ENCODE measurements around the gene FILIP1L. TPM values are rescaled to one million over a fixed set of nuclear protein-coding genes. Genes with fewer than 3 reads are reported as not detected.

Gene FILIP1L
- total RNA-seq, 1 donor from 2014 or later = 41.5 TPM

DNA sequence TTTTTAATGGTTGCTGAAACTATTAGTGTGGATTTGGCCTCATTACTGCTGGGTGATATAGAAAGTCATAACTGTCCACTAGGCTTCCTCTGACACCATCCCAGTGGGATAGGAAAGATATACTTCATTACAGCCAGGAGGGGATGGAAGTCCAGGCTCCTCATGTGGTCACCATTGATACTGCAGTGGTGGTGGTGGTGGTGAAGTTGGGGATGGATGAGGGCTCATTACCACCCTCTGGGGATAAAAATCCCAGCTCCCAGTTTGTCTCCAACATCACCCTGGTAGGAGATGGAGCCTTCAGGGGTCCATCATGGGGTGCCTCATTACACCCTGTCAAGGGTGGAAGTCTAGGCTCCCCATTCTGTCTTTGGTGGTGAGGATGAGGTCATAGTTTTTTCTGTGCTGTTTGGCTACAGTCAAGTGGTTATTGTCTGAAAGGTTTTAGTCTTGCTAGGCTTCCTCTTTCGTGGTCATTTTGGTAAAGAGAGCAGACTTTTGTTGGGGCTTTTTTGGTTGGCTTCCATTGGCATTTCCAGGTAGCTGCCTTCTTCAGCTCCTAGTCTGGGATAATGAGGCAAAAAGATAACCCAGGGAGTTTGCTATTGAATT is 30.1 kb upstream of the FILIP1L start:
- Histone ChIP-seq H3K4me1 (no peaks in the 10 kb centered on the region), H3K9me3 (no peaks in the 10 kb centered on the region), H3K27me3 (no peaks in the 10 kb centered on the region), H3K27ac (no peak overlapping the region), H3K36me3 (no peaks in the 10 kb centered on the region), H3K4me3 (no peak overlapping the region)
- intact Hi-C loops (cut with DNase I) = no loop called here
- DNase-seq (ENCODE audit: extremely low spot score in 2 of 2) = no peak
- no peak for TF ChIP-seq POLR2A (IDR thresholded peaks at IDR 0.05)
- TF ChIP-seq POLR2AphosphoS5 (IDR thresholded peaks at IDR 0.05; ENCODE audit: insufficient read depth in 1 of 2, low read depth in 1 of 2) = no peak
- TF ChIP-seq, protein P1, sequence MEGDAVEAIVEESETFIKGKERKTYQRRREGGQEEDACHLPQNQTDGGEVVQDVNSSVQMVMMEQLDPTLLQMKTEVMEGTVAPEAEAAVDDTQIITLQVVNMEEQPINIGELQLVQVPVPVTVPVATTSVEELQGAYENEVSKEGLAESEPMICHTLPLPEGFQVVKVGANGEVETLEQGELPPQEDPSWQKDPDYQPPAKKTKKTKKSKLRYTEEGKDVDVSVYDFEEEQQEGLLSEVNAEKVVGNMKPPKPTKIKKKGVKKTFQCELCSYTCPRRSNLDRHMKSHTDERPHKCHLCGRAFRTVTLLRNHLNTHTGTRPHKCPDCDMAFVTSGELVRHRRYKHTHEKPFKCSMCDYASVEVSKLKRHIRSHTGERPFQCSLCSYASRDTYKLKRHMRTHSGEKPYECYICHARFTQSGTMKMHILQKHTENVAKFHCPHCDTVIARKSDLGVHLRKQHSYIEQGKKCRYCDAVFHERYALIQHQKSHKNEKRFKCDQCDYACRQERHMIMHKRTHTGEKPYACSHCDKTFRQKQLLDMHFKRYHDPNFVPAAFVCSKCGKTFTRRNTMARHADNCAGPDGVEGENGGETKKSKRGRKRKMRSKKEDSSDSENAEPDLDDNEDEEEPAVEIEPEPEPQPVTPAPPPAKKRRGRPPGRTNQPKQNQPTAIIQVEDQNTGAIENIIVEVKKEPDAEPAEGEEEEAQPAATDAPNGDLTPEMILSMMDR (IDR thresholded peaks at IDR 0.05) = no peak

DNA sequence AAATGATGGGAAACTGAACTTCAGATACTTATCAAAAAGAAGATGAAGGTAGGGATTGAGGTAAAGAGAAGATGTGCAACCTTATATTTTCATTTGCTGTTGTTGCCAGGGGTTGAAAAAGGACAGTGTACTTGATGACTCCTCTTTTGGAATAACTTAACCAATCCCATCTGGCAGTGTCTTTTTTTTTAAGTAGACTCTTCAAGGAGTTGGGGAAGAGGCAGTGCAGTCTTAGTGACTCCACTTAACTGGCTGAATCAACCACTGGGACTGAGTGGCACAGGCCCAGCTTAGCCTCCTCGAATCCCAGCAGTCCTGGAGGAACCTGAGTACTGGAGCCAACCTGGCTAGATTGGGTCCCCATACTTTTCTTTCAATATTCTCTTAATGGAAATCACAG is 27.3 kb upstream of the FILIP1L start:
- Histone ChIP-seq H3K27ac (no peak overlapping the region), H3K9me3 (no peaks in the 10 kb centered on the region), H3K36me3 (no peaks in the 10 kb centered on the region), H3K4me1 (no peaks in the 10 kb centered on the region), H3K4me3 (no peak overlapping the region), H3K27me3 (no peaks in the 10 kb centered on the region)
- intact Hi-C loops (cut with DNase I) = no loop called here
- DNase-seq (ENCODE audit: extremely low spot score in 2 of 2) = no peak
- TF ChIP-seq, protein P1 (IDR thresholded peaks at IDR 0.05) = no peak
- TF ChIP-seq POLR2AphosphoS5 (IDR thresholded peaks at IDR 0.05; ENCODE audit: insufficient read depth in 1 of 2, low read depth in 1 of 2) (no peak), POLR2A (IDR thresholded peaks at IDR 0.05) (no peak)

DNA sequence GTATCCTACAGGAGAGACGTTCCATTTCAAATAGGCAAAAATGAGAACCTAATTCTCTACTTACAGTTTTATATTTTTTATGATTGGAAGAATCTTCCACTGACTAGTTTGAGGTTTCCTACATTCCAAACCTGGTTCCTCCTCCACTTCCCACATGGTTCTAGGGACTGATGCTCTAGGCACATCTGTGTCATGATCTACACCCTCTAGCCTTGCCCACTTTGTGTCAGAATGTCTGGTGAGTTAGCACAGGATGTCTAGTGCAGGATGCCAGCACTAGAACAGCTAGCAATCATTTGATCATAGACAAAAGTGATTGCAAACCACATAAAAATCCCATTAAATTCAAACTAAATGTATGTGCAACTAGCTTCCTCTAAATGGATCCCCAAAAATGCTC is 26.7 kb upstream of the FILIP1L start:
- no peak for DNase-seq (ENCODE audit: extremely low spot score in 2 of 2)
- intact Hi-C loops (cut with DNase I) = no loop called here
- Histone ChIP-seq H3K4me3 (no peak overlapping the region), H3K9me3 (no peaks in the 10 kb centered on the region), H3K27me3 (no peaks in the 10 kb centered on the region), H3K4me1 (no peaks in the 10 kb centered on the region), H3K27ac (no peak overlapping the region), H3K36me3 (no peaks in the 10 kb centered on the region)
- TF ChIP-seq, protein P1 (IDR thresholded peaks at IDR 0.05) = no peak
- TF ChIP-seq POLR2A (IDR thresholded peaks at IDR 0.05) (no peak), POLR2AphosphoS5 (IDR thresholded peaks at IDR 0.05; ENCODE audit: insufficient read depth in 1 of 2, low read depth in 1 of 2) (no peak)

DNA sequence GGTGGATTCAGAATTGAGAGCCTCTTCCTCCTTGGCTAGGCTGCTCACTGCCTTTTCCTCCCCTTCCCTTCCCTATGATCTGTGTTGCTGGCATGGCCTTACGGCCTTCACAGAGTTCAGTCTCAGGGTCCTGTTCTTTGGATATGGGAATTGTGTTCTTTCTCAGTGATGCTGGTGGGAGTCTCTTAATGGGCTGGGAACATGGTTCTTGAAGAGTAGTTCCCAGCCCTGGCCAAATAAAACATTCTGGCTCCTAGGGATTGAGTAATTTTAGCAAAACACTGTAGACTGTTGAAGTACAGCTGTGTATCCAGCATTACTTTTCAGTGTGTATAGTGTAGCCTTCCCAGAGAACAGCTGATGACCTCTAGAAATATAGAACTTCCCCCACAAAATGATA is 22.6 kb upstream of the FILIP1L start:
- intact Hi-C loops (cut with DNase I) = no loop called here
- no peak overlapping the region for H3K27ac ChIP-seq

DNA sequence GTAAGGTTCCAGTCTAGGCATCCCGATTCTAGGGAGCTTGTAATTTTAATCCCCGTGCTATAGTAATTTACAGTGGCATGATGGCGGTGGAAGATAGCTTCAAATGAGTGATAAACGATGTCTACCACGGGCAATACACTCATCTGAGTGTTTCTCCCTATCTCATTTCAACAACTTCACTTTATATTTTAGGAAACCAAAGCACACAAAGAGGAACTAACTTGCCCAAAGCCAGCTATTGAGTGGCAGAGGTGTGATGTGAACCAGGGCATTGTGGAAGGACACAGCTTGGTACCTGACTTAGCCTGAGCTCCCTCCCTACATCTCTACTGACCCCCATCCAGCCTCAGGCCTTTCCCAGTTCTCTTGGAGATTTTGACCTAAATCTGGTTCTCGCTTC is 16.9 kb upstream of the FILIP1L start:
- Histone ChIP-seq H3K27ac (no peak overlapping the region), H3K4me3 (no peak overlapping the region), H3K9me3 (no peaks in the 10 kb centered on the region), H3K36me3 (no peaks in the 10 kb centered on the region), H3K4me1 (no peaks in the 10 kb centered on the region), H3K27me3 (no peaks in the 10 kb centered on the region)
- DNase-seq (ENCODE audit: extremely low spot score in 2 of 2) = no peak
- TF ChIP-seq POLR2AphosphoS5 (IDR thresholded peaks at IDR 0.05; ENCODE audit: insufficient read depth in 1 of 2, low read depth in 1 of 2) (no peak), POLR2A (IDR thresholded peaks at IDR 0.05) (no peak)
- TF ChIP-seq, protein P1 (IDR thresholded peaks at IDR 0.05) = no peak
- intact Hi-C loops (cut with DNase I) = no loop called here

More for the DNA sequence above, 22.6 kb upstream of the FILIP1L start:
- no peaks in the 10 kb centered on the region for H3K9me3 ChIP-seq
- no peak for DNase-seq (ENCODE audit: extremely low spot score in 2 of 2)
- no peaks in the 10 kb centered on the region for H3K36me3 ChIP-seq
- H3K4me1 ChIP-seq = no peaks in the 10 kb centered on the region
- no peak overlapping the region for H3K4me3 ChIP-seq
- no peaks in the 10 kb centered on the region for H3K27me3 ChIP-seq
- TF ChIP-seq, protein P1 (IDR thresholded peaks at IDR 0.05) = no peak
- TF ChIP-seq POLR2AphosphoS5 (IDR thresholded peaks at IDR 0.05; ENCODE audit: insufficient read depth in 1 of 2, low read depth in 1 of 2) (peak in 1 of 2 donors; percentile 13), POLR2A (IDR thresholded peaks at IDR 0.05) (no peak)

Data from vagina (tissue), 2 donors.